SU-DHL-6 (cell line): ENCODE data around the gene ZFYVE21.
"Not testable (repeated sequence)": the region's sequence is repeated elsewhere in the genome, so short reads cannot be mapped to it uniquely, and the experiment has no call there.

ENCODE experiments used
- H2AFZ ChIP-seq: fragments of 200-600 bp; sonication (generic); 2 replicates; pipeline ENCODE4 v1.6.1; 2014; ENCODE audit warnings: low read depth, mild to moderate bottlenecking, moderate library complexity, mixed read lengths, antibody characterized with exemption, low read length; ENCODE audit not compliant: severe bottlenecking
- H3F3A ChIP-seq: fragments of 200-600 bp; shearing (Covaris generic); 2 replicates; pipeline ENCODE4 v1.6.0; 2016; ENCODE audit warnings: antibody characterized with exemption, mild to moderate bottlenecking; ENCODE audit not compliant: insufficient read depth
- H3K27ac ChIP-seq: fragments of 200-600 bp; sonication (generic); 2 replicates; pipeline ENCODE4 v1.5.1; 2016; ENCODE audit warnings: low read depth, mild to moderate bottlenecking, low read length, moderate library complexity, mixed read lengths
- H3K27me3 ChIP-seq: fragments of 200-600 bp; sonication (generic), shearing (Covaris generic); 2 replicates; pipeline ENCODE4 v1.6.0; 2014; ENCODE audit warnings: mild to moderate bottlenecking, low read length
- H3K36me3 ChIP-seq: fragments of 200-600 bp; sonication (generic); 2 replicates; pipeline ENCODE4 v1.6.1; 2014; ENCODE audit warnings: mild to moderate bottlenecking, low read length, mixed read lengths
- H3K4me2 ChIP-seq: fragments of 300-600, 200-600 bp; shearing (Covaris generic), sonication (generic); 2 replicates; pipeline ENCODE4 v1.6.0; 2014; ENCODE audit warnings: low read length, low read depth, mild to moderate bottlenecking; ENCODE audit not compliant: poor library complexity, severe bottlenecking
- H3K4me3 ChIP-seq: fragments of 200-600 bp; sonication (generic); 2 replicates; pipeline ENCODE4 v1.5.1; 2014; ENCODE audit warnings: antibody characterized with exemption, low read length, mild to moderate bottlenecking, mixed read lengths; ENCODE audit not compliant: insufficient read depth, poor library complexity, severe bottlenecking
- H3K79me2 ChIP-seq: fragments of 200-600 bp; sonication (generic); 2 replicates; pipeline ENCODE4 v1.6.1; 2014; ENCODE audit warnings: mild to moderate bottlenecking, low read length, moderate library complexity; ENCODE audit not compliant: insufficient read depth
- H3K9ac ChIP-seq: fragments of 200-600 bp; sonication (generic); 2 replicates; pipeline ENCODE4 v1.7.0; 2014; ENCODE audit warnings: mild to moderate bottlenecking, low read length
- H3K9me2 ChIP-seq: fragments of 200-600 bp; sonication (generic); replicated peaks from 2 replicates; pipeline ENCODE4 v1.6.1; 2014; ENCODE audit warnings: low read length; ENCODE audit not compliant: insufficient read depth
- H3K9me3 ChIP-seq: fragments of 200-600 bp; sonication (generic); 2 replicates; pipeline ENCODE4 v1.6.1; 2014; ENCODE audit warnings: low read length, mixed read lengths; ENCODE audit not compliant: insufficient read depth
- H4K20me1 ChIP-seq: fragments of 200-600 bp; sonication (generic); 2 replicates; pipeline ENCODE4 v1.6.1; 2014; ENCODE audit warnings: low read depth, mild to moderate bottlenecking, antibody characterized with exemption, low read length, moderate library complexity, mixed read lengths
- EZH2phosphoT487 ChIP-seq: fragments of 200-600 bp; sonication (generic), shearing (Covaris generic); conservative IDR thresholded peaks from 2 replicates; pipeline ENCODE4 v1.6.1; 2018; ENCODE audit warnings: mild to moderate bottlenecking, antibody characterized with exemption, low read length, moderate library complexity, mixed read lengths
- TF ChIP-seq, protein P1 (sequence below): fragments of 200-600 bp; sonication (generic); IDR thresholded peaks from one replicate; pipeline ENCODE4 v1.5.1; 2017; ENCODE audit warnings: antibody characterized with exemption, mild to moderate bottlenecking, low read length, moderate library complexity; ENCODE audit not compliant: insufficient read depth, poor library complexity, severe bottlenecking

Gene ZFYVE21

GRCh38 chr14:103688441-103688840, 27.2 kb upstream of the ZFYVE21 start:
- peaks cover 42% of the 10 kb centered on the region for H3F3A ChIP-seq
- H3K9me2 ChIP-seq, result no peaks in the 10 kb centered on the region
- H3K79me2 ChIP-seq, result no peaks in the 10 kb centered on the region
- peak overlapping the region; percentile 89 for H3K27ac ChIP-seq
- no peaks in the 10 kb centered on the region for H4K20me1 ChIP-seq
- peak overlapping the region; percentile 58 for H3K4me2 ChIP-seq
- H3K27me3 ChIP-seq, result no peaks in the 10 kb centered on the region
- H3K4me3 ChIP-seq, result no peak overlapping the region
- peaks cover 5% of the 10 kb centered on the region; the same call in 1 of the 2 replicates for H3K36me3 ChIP-seq
- H3K9ac ChIP-seq, result 0 out of 2 replicates have a peak overlapping the region, but pooled peaks have one; percentile 51
- H2AFZ ChIP-seq, result no peak overlapping the region
- no peak for TF ChIP-seq EZH2phosphoT487
- TF ChIP-seq, protein P1, sequence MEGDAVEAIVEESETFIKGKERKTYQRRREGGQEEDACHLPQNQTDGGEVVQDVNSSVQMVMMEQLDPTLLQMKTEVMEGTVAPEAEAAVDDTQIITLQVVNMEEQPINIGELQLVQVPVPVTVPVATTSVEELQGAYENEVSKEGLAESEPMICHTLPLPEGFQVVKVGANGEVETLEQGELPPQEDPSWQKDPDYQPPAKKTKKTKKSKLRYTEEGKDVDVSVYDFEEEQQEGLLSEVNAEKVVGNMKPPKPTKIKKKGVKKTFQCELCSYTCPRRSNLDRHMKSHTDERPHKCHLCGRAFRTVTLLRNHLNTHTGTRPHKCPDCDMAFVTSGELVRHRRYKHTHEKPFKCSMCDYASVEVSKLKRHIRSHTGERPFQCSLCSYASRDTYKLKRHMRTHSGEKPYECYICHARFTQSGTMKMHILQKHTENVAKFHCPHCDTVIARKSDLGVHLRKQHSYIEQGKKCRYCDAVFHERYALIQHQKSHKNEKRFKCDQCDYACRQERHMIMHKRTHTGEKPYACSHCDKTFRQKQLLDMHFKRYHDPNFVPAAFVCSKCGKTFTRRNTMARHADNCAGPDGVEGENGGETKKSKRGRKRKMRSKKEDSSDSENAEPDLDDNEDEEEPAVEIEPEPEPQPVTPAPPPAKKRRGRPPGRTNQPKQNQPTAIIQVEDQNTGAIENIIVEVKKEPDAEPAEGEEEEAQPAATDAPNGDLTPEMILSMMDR, result no peak
- H3K9me3 ChIP-seq, result no peaks in the 10 kb centered on the region

DNA sequence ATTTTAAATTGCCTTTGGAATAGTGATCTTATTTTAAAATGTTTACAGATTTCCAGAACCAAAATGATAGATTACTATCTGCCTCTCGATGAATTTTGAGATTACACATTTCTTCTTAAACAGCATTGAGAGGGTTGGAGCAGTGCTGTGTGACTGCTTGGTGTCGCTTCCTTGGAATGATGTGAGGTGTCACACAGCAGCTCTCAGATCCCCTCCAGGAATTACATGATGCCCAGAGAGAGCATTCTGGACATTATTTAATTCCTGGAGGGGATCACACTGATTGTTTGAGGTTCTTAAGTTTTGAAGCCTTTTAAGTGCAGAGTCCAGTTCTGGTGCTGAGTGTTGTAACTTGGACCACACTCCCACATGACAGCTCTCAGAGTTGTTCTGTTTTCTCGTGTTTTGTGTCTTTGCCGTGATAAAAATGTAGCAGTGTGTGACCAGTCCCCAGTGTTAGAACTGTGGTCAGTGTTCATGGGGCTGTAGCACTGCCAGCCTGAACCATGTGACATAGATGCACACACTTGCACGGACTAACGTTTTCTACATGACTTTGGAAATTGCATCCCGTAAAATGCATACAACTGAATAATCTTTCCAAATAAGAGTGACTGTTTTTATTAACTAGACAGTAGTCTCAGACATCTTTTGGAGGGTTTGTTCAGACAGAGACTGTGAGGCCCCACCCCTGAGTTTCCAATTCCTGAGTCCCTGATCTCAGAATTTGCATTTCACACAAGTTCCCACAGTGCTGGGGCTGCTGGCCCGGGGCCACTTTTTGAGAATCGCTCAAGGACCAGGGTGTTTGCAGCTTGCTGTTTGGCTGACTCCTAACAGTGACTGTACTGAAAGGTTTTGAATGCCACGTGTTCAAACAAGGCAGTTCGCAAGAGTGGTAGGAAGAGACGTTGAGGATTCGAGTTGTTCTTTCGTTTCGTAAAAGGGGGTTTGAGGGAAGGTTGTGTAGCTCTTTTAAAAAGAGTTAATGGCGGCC, 26.4 kb upstream of the ZFYVE21 start:
- H3K27ac ChIP-seq, result peak overlapping the region; percentile 89
- peak overlapping the region; percentile 58 for H3K4me2 ChIP-seq
- peaks cover 5% of the 10 kb centered on the region; the same call in 1 of the 2 replicates for H3K36me3 ChIP-seq
- H3K4me3 ChIP-seq, result peak overlapping the region; percentile 22
- TF ChIP-seq EZH2phosphoT487, result no peak
- TF ChIP-seq, protein P1, result no peak
- no peaks in the 10 kb centered on the region for H3K27me3 ChIP-seq
- H3K9me3 ChIP-seq, result no peaks in the 10 kb centered on the region
- peak overlapping the region; percentile 51 for H3K9ac ChIP-seq
- no peaks in the 10 kb centered on the region for H3K9me2 ChIP-seq
- no peaks in the 10 kb centered on the region for H3K79me2 ChIP-seq
- H4K20me1 ChIP-seq, result no peaks in the 10 kb centered on the region
- H2AFZ ChIP-seq, result no peak overlapping the region
- H3F3A ChIP-seq, result peaks cover 42% of the 10 kb centered on the region

- H4K20me1 ChIP-seq, result no peaks in the 10 kb centered on the region
- H3K9me3 ChIP-seq, result no peaks in the 10 kb centered on the region
- peaks cover 43% of the 10 kb centered on the region for H3F3A ChIP-seq
- H3K9ac ChIP-seq, result peak overlapping the region; percentile 51
- H3K4me2 ChIP-seq, result peak overlapping the region; percentile 58
- H3K9me2 ChIP-seq, result no peaks in the 10 kb centered on the region
- no peak overlapping the region for H2AFZ ChIP-seq
- peak overlapping the region; percentile 22 for H3K4me3 ChIP-seq
- no peaks in the 10 kb centered on the region for H3K27me3 ChIP-seq
- H3K36me3 ChIP-seq, result peaks cover 5% of the 10 kb centered on the region; the same call in 1 of the 2 replicates
- peak overlapping the region; percentile 89 for H3K27ac ChIP-seq
- H3K79me2 ChIP-seq, result no peaks in the 10 kb centered on the region
- TF ChIP-seq EZH2phosphoT487, result no peak
- TF ChIP-seq, protein P1, result no peak
These were observed 25.3 kb upstream of the ZFYVE21 start for GRCh38 chr14:103690332-103690731.

- peak overlapping the region; percentile 52; the same call in 1 of the 2 replicates for H3K9ac ChIP-seq
These were observed 24.0 kb upstream of the ZFYVE21 start for GRCh38 chr14:103691655-103692054.

More at GRCh38 chr14:103691655-103692054, 24.0 kb upstream of the ZFYVE21 start:
- H3K27ac ChIP-seq, result peak overlapping the region; percentile 93
- not testable (repeated sequence) for H3K36me3 ChIP-seq, H2AFZ ChIP-seq, H3K9me3 ChIP-seq, H3K27me3 ChIP-seq, H4K20me1 ChIP-seq, H3K79me2 ChIP-seq, H3K9me2 ChIP-seq
- H3F3A ChIP-seq, result peaks cover 56% of the 10 kb centered on the region
- H3K4me2 ChIP-seq, result peak overlapping the region; percentile 71
- H3K4me3 ChIP-seq, result peak overlapping the region; percentile 25
